Muscle layer of duodenum (tissue), 2 donors: ENCODE measurements around the gene CRISPLD2.

Experiments used
- H3K27ac ChIP-seq: one replicate; pipeline ENCODE4 v1.7.0; 2013; ENCODE audit warnings: mild to moderate bottlenecking, low read length
- H3K27me3 ChIP-seq: one replicate; pipeline ENCODE4 v1.7.0; 2013; ENCODE audit warnings: low read depth, mild to moderate bottlenecking, control low read depth, low read length
- H3K36me3 ChIP-seq, 2 donors: one replicate each; pipeline ENCODE4 v1.7.0; 2013; ENCODE audit warnings: low read length in 2 of 2, control low read depth in 1 of 2, mild to moderate bottlenecking in 1 of 2; ENCODE audit not compliant: insufficient read depth in 2 of 2, control insufficient read depth in 1 of 2
- H3K4me1 ChIP-seq, 2 donors: one replicate each; pipeline ENCODE4 v1.7.0; 2013; ENCODE audit warnings: low read length in 2 of 2, mild to moderate bottlenecking in 2 of 2, control low read depth in 1 of 2, moderate library complexity in 1 of 2; ENCODE audit not compliant: insufficient read depth in 2 of 2, control insufficient read depth in 1 of 2
- H3K4me3 ChIP-seq, 2 donors: one replicate each; pipeline ENCODE4 v1.7.0; 2013; ENCODE audit warnings: low read length in 2 of 2, low read depth in 1 of 2, mild to moderate bottlenecking in 1 of 2
- H3K9me3 ChIP-seq, 2 donors: one replicate each; pipeline ENCODE4 v1.7.0; 2013; ENCODE audit warnings: low read length in 2 of 2, control low read depth in 1 of 2, mild to moderate bottlenecking in 1 of 2; ENCODE audit not compliant: control insufficient read depth in 1 of 2
- donor health status: healthy.

CRISPLD2 gene

DNA sequence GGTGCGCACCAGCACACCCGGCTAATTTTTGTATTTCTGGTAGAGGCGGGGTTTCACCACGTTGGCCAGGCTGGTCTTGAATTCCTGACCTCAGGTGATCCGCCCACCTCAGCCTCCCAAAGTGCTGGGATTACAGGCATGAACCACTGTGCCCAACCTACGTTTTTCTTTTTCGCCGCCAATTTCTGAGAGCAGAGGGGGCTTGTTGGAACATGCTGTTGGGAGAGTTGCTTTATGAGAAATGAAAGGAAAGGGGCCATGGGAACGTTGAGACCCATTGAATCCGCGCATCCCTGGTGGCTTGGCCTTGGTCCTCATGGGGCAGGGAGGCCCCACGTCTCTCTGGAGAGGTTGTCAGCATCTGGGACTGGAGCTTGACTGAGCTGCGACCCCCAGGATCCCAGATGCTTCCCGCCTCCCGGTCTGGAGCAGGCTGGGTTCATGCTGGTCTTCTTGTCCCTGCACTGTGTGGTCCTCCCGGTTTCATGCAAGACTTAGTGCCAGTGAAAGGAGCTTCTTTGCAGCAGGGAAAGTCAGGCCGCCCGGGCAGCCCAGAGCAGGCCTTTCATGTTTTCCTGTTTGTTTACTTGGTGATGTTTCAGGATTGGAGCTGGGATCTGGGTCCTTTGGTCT lies 22.8 kb downstream of the CRISPLD2 start:
- Histone ChIP-seq H3K9me3 (no peaks in the 10 kb centered on the region), H3K27me3 (no peaks in the 10 kb centered on the region), H3K36me3 (peaks cover 49 to 57% of the 10 kb centered on the region in 2 donors), H3K4me3 (no peak overlapping the region), H3K4me1 (peaks cover 0 to 36% of the 10 kb centered on the region in 2 donors), H3K27ac (no peak overlapping the region)

DNA sequence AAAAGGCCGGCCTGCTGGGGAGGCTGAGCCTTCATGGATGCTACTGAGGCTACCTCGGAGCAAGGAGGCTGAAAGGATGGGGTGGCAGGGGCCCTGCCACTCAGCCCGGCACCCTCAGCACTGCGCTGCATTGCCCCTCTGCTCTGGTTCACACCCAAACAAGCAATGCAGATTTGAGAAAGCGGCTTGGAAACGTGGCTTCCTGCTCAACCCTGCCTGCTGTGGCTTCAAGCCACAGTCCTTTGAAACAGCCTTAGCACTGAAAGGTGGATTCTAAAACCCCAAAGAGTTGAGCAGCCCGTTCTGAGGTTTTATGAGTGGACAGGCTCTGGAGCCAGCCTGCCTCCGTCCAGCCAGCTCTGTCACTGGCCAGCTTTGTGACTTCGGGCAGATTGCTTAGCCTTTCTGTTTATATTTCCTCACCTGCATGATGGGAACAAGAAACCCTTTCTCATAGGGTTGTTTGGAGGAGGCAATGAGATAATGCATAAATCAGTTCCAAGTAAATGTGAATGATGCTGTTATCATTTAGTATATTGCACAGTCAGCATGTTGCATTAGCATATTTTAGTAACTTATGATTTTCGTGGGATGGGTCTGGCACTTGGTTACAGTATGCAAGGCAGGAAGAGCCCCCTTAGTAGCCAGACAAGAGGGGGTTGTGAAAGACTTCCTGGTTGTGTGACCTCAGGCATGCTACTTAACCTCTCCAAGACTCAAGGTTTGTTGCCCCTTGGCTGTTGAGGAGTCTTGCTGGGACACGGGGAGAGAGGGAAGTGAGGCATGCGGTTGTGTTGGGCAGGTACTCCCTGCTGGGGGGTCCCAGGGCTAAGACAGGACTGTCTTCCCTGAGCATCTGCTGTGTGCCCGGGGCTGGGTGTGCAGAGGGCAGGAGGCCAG lies 23.6 kb downstream of the CRISPLD2 start:
- Histone ChIP-seq H3K9me3 (no peaks in the 10 kb centered on the region), H3K4me1 (peaks cover 0 to 33% of the 10 kb centered on the region in 2 donors), H3K27ac (no peak overlapping the region), H3K27me3 (no peaks in the 10 kb centered on the region), H3K36me3 (peaks cover 45 to 58% of the 10 kb centered on the region in 2 donors), H3K4me3 (no peak overlapping the region)

DNA sequence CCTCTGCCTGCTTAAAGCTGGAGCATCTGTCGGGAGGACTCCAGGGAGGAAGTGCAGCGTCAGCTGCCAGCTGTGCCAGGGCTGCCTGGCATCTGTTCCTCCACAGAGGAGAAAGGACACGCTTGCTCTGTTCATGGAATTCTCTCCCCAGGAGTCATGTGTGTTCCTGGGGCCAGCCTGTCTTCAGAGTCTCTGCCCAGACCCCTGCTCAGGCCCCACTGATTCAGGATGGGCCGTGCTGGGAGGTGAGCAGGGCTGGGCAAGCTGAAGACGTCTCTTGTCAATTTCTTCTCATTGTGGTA lies 24.2 kb downstream of the CRISPLD2 start:
- H3K27ac ChIP-seq: no peak overlapping the region
- no peak overlapping the region for H3K4me3 ChIP-seq
- H3K27me3 ChIP-seq: no peaks in the 10 kb centered on the region
- peaks cover 0 to 27% of the 10 kb centered on the region in 2 donors for H3K4me1 ChIP-seq
- peaks cover 49 to 58% of the 10 kb centered on the region in 2 donors for H3K36me3 ChIP-seq
- no peaks in the 10 kb centered on the region for H3K9me3 ChIP-seq

DNA sequence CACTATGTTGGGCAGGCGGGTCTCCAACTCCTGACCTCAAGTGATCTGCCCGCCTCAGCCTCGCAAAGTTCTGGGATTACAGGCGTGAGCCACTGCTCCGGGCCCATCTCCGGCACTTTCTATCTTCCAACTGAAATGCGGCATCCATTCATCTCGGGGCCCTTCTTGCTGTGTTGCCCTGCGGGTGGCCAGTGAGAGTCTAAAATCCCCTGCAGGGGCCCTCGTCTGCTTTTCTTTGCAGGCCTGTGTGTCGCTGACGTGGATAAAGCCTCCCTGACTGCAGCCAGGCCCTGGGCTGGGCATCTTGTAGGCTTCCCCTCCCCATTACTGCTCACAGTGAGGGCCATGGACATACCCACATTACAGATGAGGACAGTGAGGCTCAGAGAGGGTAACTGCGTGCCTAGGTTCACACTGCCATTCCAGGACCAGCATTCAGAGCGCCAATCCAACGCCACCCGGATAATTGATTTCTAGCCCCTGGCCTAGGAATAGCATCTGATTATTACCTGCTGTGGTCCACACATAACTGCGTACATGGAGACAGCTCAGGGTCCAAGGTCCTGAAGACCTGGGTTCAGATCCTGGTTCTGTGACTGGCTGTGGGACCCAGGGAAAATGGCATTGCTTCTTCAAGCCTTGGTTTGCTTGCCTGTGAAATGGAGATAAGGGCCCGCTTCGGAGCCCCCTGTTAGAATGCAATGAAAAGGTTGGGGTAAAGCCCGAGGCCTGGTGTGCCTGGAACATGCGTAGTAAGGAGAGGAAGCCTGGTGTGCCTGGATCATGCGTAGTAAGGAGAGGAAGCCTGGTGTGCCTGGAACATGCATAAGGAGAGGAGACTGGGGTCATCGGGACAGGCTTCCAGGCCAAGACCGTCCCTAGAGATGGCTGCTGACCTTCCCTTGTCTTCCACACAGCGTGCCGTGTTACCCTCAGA lies 25.0 kb downstream of the CRISPLD2 start:
- Histone ChIP-seq H3K36me3 (peaks cover 42 to 59% of the 10 kb centered on the region in 2 donors), H3K27ac (no peak overlapping the region), H3K27me3 (no peaks in the 10 kb centered on the region)

DNA sequence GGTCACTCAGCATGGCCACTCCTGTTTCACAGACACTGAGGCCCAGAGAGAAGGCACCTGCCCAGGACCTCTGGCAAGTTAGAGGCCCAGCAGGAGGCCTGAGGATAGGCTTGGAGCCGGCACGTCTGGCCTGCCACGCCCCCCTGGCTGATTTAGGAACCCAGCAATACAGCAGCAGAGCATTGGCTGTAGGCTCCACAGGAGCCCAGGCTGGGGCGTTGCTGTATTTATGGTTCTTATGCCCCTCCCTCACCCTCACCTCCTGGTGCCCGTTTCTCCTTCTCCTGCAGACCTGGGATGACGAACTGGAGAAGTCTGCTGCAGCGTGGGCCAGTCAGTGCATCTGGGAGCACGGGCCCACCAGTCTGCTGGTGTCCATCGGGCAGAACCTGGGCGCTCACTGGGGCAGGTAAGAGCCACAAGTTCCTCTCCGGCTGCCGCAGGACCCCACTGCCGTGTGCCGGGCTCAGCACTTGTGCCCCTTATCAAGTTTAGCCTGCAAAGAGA lies 25.8 kb downstream of the CRISPLD2 start:
- H3K4me3 ChIP-seq: no peak overlapping the region
- no peaks in the 10 kb centered on the region for H3K27me3 ChIP-seq
- no peaks in the 10 kb centered on the region for H3K9me3 ChIP-seq
- H3K36me3 ChIP-seq: peaks cover 41 to 59% of the 10 kb centered on the region in 2 donors
- peaks cover 0 to 23% of the 10 kb centered on the region in 2 donors for H3K4me1 ChIP-seq
- no peak overlapping the region for H3K27ac ChIP-seq

More for the DNA sequence above, 25.0 kb downstream of the CRISPLD2 start:
- peaks cover 0 to 23% of the 10 kb centered on the region in 2 donors for H3K4me1 ChIP-seq
- H3K9me3 ChIP-seq: no peaks in the 10 kb centered on the region
- no peak overlapping the region for H3K4me3 ChIP-seq

DNA sequence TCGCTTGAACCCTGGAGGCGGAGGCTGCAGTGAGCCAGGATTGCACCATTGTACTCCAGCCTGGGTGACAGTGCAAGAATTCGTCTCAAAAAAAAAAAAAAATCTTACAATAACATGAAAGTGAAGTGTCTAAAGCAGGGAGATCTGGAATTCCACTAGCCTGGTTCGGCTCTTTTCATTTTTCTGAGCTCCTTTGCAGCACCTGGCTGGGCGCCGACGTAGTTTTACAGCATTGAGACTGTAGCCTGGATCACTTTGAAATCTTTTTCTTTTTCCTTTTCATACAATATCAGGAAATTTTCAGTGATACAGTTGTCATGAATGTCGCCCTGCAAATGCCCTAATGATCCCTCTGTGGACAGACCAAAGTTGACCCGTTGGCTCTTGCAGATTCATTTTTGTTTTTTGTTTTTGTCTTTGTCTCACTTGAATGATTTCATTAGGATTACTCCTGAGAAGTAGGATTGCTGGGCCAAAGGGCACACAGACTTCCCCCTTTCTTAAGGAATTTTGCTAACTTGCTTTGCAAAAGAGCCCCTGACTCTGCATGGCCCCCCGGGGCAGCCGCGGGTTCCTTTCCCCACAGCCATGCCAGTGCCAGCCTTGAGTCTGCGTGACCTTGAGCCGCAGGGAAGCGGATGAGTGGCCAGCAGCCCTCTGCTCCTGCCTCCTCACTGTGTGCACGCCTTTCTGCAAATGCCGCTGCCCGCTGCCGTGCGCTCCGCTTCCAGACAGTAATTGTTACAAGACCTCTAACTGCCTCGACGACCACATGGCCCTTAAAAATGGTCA lies 28.0 kb downstream of the CRISPLD2 start:
- no peaks in the 10 kb centered on the region for H3K9me3 ChIP-seq
- H3K36me3 ChIP-seq: peaks cover 52 to 76% of the 10 kb centered on the region in 2 donors
- H3K4me3 ChIP-seq: no peak overlapping the region
- no peak overlapping the region for H3K27ac ChIP-seq
- H3K4me1 ChIP-seq: peaks cover 0 to 14% of the 10 kb centered on the region in 2 donors
- H3K27me3 ChIP-seq: no peaks in the 10 kb centered on the region

DNA sequence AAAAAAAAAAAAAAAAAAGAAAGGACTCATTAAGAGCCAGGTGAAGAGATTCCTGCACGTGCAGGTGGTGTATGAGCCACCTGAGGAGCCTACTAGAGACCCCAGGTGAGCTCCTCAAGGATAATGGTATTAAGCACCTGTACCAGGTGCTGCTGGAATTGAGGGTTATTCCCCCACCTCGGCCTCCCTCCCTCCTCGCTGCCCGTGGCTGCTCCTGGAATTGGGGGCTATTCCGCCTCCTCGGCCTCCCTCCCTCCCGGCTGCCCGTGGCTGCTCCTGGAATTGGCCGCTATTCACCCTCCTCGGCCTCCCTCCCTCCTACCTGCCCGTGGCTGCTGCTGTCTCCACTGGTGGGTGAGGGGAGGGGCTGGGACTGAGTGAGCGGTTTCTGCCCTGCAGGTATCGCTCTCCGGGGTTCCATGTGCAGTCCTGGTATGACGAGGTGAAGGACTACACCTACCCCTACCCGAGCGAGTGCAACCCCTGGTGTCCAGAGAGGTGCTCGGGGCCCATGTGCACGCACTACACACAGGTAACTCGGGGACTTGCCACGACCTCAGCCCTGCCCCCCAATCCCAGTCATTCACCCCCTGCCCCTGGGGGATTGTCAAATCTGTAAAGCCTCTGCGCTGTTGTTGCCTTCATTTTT lies 29.3 kb downstream of the CRISPLD2 start:
- Histone ChIP-seq H3K9me3 (no peaks in the 10 kb centered on the region), H3K4me3 (no peak overlapping the region), H3K27me3 (no peaks in the 10 kb centered on the region), H3K4me1 (peaks cover 0 to 1% of the 10 kb centered on the region in 2 donors), H3K36me3 (peaks cover 57 to 89% of the 10 kb centered on the region in 2 donors), H3K27ac (no peak overlapping the region)

DNA sequence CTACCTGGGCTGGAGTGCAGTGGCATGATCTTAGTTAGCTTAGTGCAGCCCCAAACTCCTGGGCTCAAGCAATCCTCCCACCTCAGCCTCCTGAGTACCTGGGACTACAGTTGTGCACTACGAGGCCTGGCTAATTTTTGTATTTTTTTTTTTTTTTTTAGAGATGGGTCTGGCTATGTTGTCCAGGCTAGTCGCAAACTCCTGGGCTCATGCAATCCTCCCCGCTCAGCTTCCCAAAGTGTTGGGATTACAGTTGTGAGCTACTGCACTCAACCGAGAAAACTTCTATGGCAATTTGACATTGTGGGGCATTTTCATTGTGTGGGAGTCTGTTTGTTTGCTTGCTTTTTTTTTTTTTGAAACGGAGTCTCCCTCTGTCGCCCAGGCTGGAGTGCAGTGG lies 30.0 kb downstream of the CRISPLD2 start:
- Histone ChIP-seq H3K27ac (no peak overlapping the region), H3K9me3 (no peaks in the 10 kb centered on the region), H3K27me3 (no peaks in the 10 kb centered on the region), H3K4me1 (no peaks in the 10 kb centered on the region), H3K36me3 (peaks cover 54 to 91% of the 10 kb centered on the region in 2 donors), H3K4me3 (no peak overlapping the region)

DNA sequence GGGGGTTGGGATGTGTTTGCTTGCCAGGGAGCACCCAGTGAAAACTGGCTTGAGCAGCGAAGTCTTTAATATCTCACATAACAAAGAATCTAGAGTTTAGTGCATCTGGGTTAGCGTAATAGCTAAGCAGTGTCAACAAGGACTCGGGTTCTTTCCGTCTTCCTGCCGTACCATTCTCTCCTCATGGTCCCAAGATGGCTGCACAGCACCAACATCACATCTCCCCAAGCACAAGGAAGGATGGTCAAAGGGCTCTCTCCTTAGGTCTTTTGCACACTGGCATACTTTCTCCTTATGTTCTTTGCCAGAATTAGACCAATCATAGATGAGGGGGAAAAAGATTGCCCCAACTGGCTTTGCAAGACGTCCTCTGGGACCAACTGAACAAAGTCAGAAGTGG lies 30.9 kb downstream of the CRISPLD2 start:
- Histone ChIP-seq H3K4me1 (no peaks in the 10 kb centered on the region), H3K9me3 (no peaks in the 10 kb centered on the region), H3K4me3 (no peak overlapping the region), H3K36me3 (peaks cover 45 to 89% of the 10 kb centered on the region in 2 donors), H3K27me3 (no peaks in the 10 kb centered on the region), H3K27ac (no peak overlapping the region)
